AG04450 (cell line): ENCODE data around the gene PKD2L2. TPM values are rescaled to one million over a fixed set of nuclear protein-coding genes. Genes with fewer than 3 reads are reported as not detected.

Source experiments
- CTCF ChIA-PET: fragments of 300-600, 350-600 bp; formaldehyde crosslinking; extraction: SDS; loops from one replicate; lab custom pipeline; 2022; ENCODE audit warnings: antibody characterized with exemption, inconsistent platforms; lab: Charles Lee
- POLR2A ChIA-PET: fragments of 350-600 bp; formaldehyde crosslinking; extraction: SDS; loops from one replicate; lab custom pipeline; 2021; ENCODE audit warnings: antibody characterized with exemption, inconsistent platforms; lab: Yijun Ruan, JAX
- DNase-seq: peaks from one replicate; pipeline ENCODE4 v3.0.0-alpha.2; 2011; ENCODE audit warnings: low read depth, low spot score
- H3K27ac ChIP-seq: one replicate; pipeline ENCODE4 v1.5.1; 2012; ENCODE audit warnings: low read depth, low read length, control low read depth
- H3K27me3 ChIP-seq: one replicate; pipeline ENCODE4 v1.6.0; 2012; ENCODE audit warnings: low read length; ENCODE audit not compliant: control insufficient read depth, insufficient read depth
- H3K4me3 ChIP-seq: 2 replicates; pipeline ENCODE4 v1.5.1; 2011; ENCODE audit warnings: mild to moderate bottlenecking, low read depth, low read length, control low read depth
- H3K9me3 ChIP-seq: 2 replicates; pipeline ENCODE4 v1.5.1; 2012; ENCODE audit warnings: low read length; ENCODE audit not compliant: control insufficient read depth, insufficient read depth
- CTCF ChIP-seq: IDR thresholded peaks from 2 replicates; pipeline ENCODE4 v1.5.1; 2011; ENCODE audit warnings: low read depth, low read length, control low read depth, inconsistent platforms
- polyA plus RNA-seq: library from polyadenylated mRNA; depleted of rRNA; stranded (reverse); fragments of >200 nt; gene quantifications from 2 replicates; pipeline ENCODE4 v1.2.3, GENCODE V29; 2011

The PKD2L2 gene
- polyA plus RNA-seq, 1 experiment = 0.09 TPM

GRCh38 chr5:137870647-137871339 is 18.5 kb upstream of the PKD2L2 start:
- CTCF ChIA-PET = interaction anchor here (0.7 to 1.5 kb wide), 2 partner anchors 43 to 92 kb away, joined by 3 to 5 read pairs; no protein-coding TSS in a partner anchor
- no peak for TF ChIP-seq CTCF
- DNase-seq = no peak
- Histone ChIP-seq H3K27ac (no peak overlapping the region), H3K4me3 (no peak overlapping the region), H3K27me3 (peaks cover 4% of the 10 kb centered on the region), H3K9me3 (no peaks in the 10 kb centered on the region)
- POLR2A ChIA-PET = no interaction called here

- H3K27me3 ChIP-seq = peaks cover 4% of the 10 kb centered on the region
- no peak overlapping the region for H3K27ac ChIP-seq
- CTCF ChIA-PET = interaction anchor here (1.5 kb wide), 1 partner anchor 93 kb away, joined by 5 read pairs; no protein-coding TSS in a partner anchor
- no peaks in the 10 kb centered on the region for H3K9me3 ChIP-seq
- TF ChIP-seq CTCF = no peak
- no peak for DNase-seq
- no peak overlapping the region for H3K4me3 ChIP-seq
- POLR2A ChIA-PET = no interaction called here
Observed at GRCh38 chr5:137871571-137871970, 17.7 kb upstream of the PKD2L2 start.

- no peak for TF ChIP-seq CTCF
- peaks cover 4% of the 10 kb centered on the region for H3K27me3 ChIP-seq
- ChIA-PET CTCF (no interaction called here), POLR2A (no interaction called here)
- DNase-seq = no peak
- H3K27ac ChIP-seq = no peak overlapping the region
- no peak overlapping the region for H3K4me3 ChIP-seq
- no peaks in the 10 kb centered on the region for H3K9me3 ChIP-seq
Observed at GRCh38 chr5:137872466-137872865, 16.8 kb upstream of the PKD2L2 start.

- Histone ChIP-seq H3K27me3 (no peaks in the 10 kb centered on the region), H3K4me3 (no peak overlapping the region), H3K27ac (no peak overlapping the region), H3K9me3 (no peaks in the 10 kb centered on the region)
- TF ChIP-seq CTCF = no peak
- DNase-seq = no peak
- ChIA-PET CTCF (interaction anchor here (1.3 kb wide), 1 partner anchor 97 kb away, joined by 4 read pairs; no protein-coding TSS in a partner anchor), POLR2A (no interaction called here)
Observed at GRCh38 chr5:137876101-137876500, 13.2 kb upstream of the PKD2L2 start.

- no peaks in the 10 kb centered on the region for H3K9me3 ChIP-seq
- H3K4me3 ChIP-seq = no peak overlapping the region
- no peak for DNase-seq
- no peak overlapping the region for H3K27ac ChIP-seq
- ChIA-PET POLR2A (no interaction called here), CTCF (interaction anchor here (1.5 kb wide), 1 partner anchor 101 kb away, joined by 4 read pairs; no protein-coding TSS in a partner anchor)
- H3K27me3 ChIP-seq = no peaks in the 10 kb centered on the region
- TF ChIP-seq CTCF = no peak
Observed at GRCh38 chr5:137880313-137880712, 8.9 kb upstream of the PKD2L2 start.
